Measurements from ENCODE around the gene EFCAB8. TPM values are rescaled to one million over a fixed set of nuclear protein-coding genes. Genes with fewer than 3 reads are reported as not detected.

EFCAB8 gene
- total and polyA plus RNA-seq, 2 donors from 2014 or later: 0.13 TPM; not detected in 1

GRCh38 chr20:32990426-32990825 lies 131.7 kb downstream of the EFCAB8 start:
- FAIRE-seq (no peak), DNase-seq (no peak)
- no peak overlapping the region for H3K27ac ChIP-seq (ENCODE audit: low read depth in 2 of 2, low read length in 2 of 2)
- no peaks in the 10 kb centered on the region for H3K4me1 ChIP-seq (ENCODE audit: control insufficient read depth in 2 of 3, insufficient read depth in 2 of 3, low read depth in 1 of 3, low read length in 3 of 3)
- intact Hi-C loops (cut with DNase I): no loop called here
- no peak for TF ChIP-seq CTCF (IDR thresholded peaks at IDR 0.05; ENCODE audit: borderline replicate concordance, extremely low read depth, insufficient read depth)
- no peaks in the 10 kb centered on the region for H3K27me3 ChIP-seq (ENCODE audit: control insufficient read depth, insufficient read depth, low read length)
- H3K36me3 ChIP-seq (ENCODE audit: control insufficient read depth in 2 of 3, insufficient read depth in 3 of 3, low read length in 3 of 3): no peaks in the 10 kb centered on the region
- no peaks in the 10 kb centered on the region for H3K9me3 ChIP-seq (ENCODE audit: control insufficient read depth in 2 of 3, insufficient read depth in 1 of 3, low read length in 3 of 3)
- H3K4me3 ChIP-seq (ENCODE audit: low read length in 3 of 3): no peak overlapping the region
- no peak overlapping the region for H3K9ac ChIP-seq (ENCODE audit: low read length in 3 of 3)

GRCh38 chr20:32991383-32991782 lies 132.7 kb downstream of the EFCAB8 start:
- DNase-seq: no peak
- no peak for TF ChIP-seq CTCF (IDR thresholded peaks at IDR 0.05; ENCODE audit: borderline replicate concordance, extremely low read depth, insufficient read depth)
- no peak overlapping the region for H3K9ac ChIP-seq (ENCODE audit: low read length in 3 of 3)
- intact Hi-C loops (cut with DNase I): no loop called here
- H3K4me1 ChIP-seq (ENCODE audit: control insufficient read depth in 2 of 3, insufficient read depth in 2 of 3, low read depth in 1 of 3, low read length in 3 of 3): no peaks in the 10 kb centered on the region
- H3K27me3 ChIP-seq (ENCODE audit: control insufficient read depth, insufficient read depth, low read length): no peaks in the 10 kb centered on the region
- no peak overlapping the region for H3K27ac ChIP-seq (ENCODE audit: low read depth in 2 of 2, low read length in 2 of 2)
- no peak for FAIRE-seq
- no peaks in the 10 kb centered on the region for H3K36me3 ChIP-seq (ENCODE audit: control insufficient read depth in 2 of 3, insufficient read depth in 3 of 3, low read length in 3 of 3)
- no peaks in the 10 kb centered on the region for H3K9me3 ChIP-seq (ENCODE audit: control insufficient read depth in 2 of 3, insufficient read depth in 1 of 3, low read length in 3 of 3)
- H3K4me3 ChIP-seq (ENCODE audit: low read length in 3 of 3): no peak overlapping the region

GRCh38 chr20:32991792-32992641 lies 133.3 kb downstream of the EFCAB8 start:
- H3K36me3 ChIP-seq (ENCODE audit: control insufficient read depth in 2 of 3, insufficient read depth in 3 of 3, low read length in 3 of 3): no peaks in the 10 kb centered on the region
- no peak overlapping the region for H3K4me3 ChIP-seq (ENCODE audit: low read length in 3 of 3)
- intact Hi-C loops (cut with DNase I): no loop called here
- H3K27ac ChIP-seq (ENCODE audit: low read depth in 2 of 2, low read length in 2 of 2): no peak overlapping the region
- no peaks in the 10 kb centered on the region for H3K4me1 ChIP-seq (ENCODE audit: control insufficient read depth in 2 of 3, insufficient read depth in 2 of 3, low read depth in 1 of 3, low read length in 3 of 3)
- H3K9me3 ChIP-seq (ENCODE audit: control insufficient read depth in 2 of 3, insufficient read depth in 1 of 3, low read length in 3 of 3): no peaks in the 10 kb centered on the region
- H3K27me3 ChIP-seq (ENCODE audit: control insufficient read depth, insufficient read depth, low read length): no peaks in the 10 kb centered on the region
- no peak for TF ChIP-seq CTCF (IDR thresholded peaks at IDR 0.05; ENCODE audit: borderline replicate concordance, extremely low read depth, insufficient read depth)
- FAIRE-seq (no peak), DNase-seq (no peak)
- H3K9ac ChIP-seq (ENCODE audit: low read length in 3 of 3): no peak overlapping the region

Data from kidney (tissue), 14 donors.